ENCODE data around the gene ONECUT3. TPM values are rescaled to one million over a fixed set of nuclear protein-coding genes. Genes with fewer than 3 reads are reported as not detected.

The ONECUT3 gene
- total RNA-seq, 1 experiment from 2014 or later, result 20.0 TPM

DNA sequence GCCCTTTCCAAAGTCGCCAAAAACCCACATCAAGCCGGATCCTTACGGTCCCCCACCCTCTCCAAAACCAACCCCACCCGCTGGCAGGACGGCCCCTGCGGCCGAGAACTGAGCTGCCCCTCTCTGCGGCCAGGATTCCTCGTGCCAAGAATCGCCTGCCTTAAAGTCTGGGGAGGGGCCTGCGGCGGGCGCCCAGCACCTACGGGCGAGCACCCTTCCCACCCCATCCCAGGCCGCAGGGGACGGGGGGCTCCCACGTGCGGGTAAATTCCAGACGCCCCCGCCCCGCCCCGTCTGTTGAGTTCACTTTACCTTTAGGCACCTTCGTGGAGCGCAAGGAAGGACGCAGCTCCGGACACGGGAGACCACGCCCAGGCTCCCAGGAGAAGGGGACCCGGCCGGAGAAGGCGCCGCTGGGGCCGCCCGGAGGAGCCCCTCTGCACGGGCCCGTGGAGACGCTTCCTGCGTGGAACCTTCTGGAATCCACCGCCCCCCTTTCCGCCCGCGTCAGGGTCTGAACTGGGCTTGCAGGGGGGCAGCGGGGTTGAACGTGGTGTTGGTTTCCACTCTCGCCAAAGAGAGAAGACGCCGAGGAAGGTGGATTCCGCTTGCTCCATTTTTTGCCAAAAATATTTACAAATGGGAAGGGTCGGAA, 22.8 kb downstream of the ONECUT3 start:
- Mint-ChIP-seq H3K36me3 (ENCODE audit: insufficient read depth, unreplicated experiment) (peaks cover 58% of the 10 kb centered on the region), H3K27ac (ENCODE audit: unreplicated experiment) (no peak overlapping the region), H3K4me3 (ENCODE audit: low read depth, unreplicated experiment) (no peak overlapping the region), H3K9me3 (ENCODE audit: low read depth, unreplicated experiment) (no peaks in the 10 kb centered on the region), H3K27me3 (ENCODE audit: unreplicated experiment) (no peaks in the 10 kb centered on the region), H3K4me1 (ENCODE audit: low read depth, unreplicated experiment) (peaks cover 46% of the 10 kb centered on the region)
- DNase-seq, result no peak
- CTCF ChIA-PET, result no interaction called here
- intact Hi-C loops (cut with micrococcal nuclease; ENCODE audit: unreplicated experiment), result no loop called here
- BruUV-seq (replicated peaks), result no TSS peak
- TF ChIP-seq, protein P1, sequence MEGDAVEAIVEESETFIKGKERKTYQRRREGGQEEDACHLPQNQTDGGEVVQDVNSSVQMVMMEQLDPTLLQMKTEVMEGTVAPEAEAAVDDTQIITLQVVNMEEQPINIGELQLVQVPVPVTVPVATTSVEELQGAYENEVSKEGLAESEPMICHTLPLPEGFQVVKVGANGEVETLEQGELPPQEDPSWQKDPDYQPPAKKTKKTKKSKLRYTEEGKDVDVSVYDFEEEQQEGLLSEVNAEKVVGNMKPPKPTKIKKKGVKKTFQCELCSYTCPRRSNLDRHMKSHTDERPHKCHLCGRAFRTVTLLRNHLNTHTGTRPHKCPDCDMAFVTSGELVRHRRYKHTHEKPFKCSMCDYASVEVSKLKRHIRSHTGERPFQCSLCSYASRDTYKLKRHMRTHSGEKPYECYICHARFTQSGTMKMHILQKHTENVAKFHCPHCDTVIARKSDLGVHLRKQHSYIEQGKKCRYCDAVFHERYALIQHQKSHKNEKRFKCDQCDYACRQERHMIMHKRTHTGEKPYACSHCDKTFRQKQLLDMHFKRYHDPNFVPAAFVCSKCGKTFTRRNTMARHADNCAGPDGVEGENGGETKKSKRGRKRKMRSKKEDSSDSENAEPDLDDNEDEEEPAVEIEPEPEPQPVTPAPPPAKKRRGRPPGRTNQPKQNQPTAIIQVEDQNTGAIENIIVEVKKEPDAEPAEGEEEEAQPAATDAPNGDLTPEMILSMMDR (IDR thresholded peaks at IDR 0.05; ENCODE audit: unreplicated experiment), result no peak

DNA sequence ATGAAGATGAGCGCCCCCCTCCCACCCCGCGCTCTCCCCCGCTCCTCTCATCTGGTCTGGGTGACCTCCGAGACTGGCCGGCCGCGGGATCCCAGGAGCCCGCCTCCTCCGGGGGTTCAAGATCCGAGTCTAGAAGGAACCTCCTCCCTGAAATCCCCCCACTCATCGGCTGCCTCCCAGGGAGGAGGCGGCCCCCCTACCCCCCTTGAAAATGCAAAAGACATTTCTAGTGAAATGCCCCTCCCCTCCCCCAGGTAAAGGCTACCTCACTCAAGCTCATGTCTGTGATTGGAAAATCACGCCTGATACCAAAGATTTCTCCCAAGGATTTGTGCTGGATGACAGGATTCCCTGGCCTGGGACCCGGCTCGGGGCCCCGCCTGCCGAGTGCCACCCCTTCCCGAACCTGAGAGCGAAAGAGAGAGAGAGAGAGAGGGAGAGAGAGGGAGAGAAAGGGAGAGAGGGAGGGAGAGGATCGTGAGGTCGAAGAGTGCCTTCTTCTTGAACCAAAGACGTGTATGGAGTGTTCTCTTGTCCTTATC, 23.4 kb downstream of the ONECUT3 start:
- peaks cover 59% of the 10 kb centered on the region for H3K36me3 Mint-ChIP-seq (ENCODE audit: insufficient read depth, unreplicated experiment)
- TF ChIP-seq, protein P1 (IDR thresholded peaks at IDR 0.05; ENCODE audit: unreplicated experiment), result no peak
- H3K9me3 Mint-ChIP-seq (ENCODE audit: low read depth, unreplicated experiment), result no peaks in the 10 kb centered on the region
- peaks cover 46% of the 10 kb centered on the region for H3K4me1 Mint-ChIP-seq (ENCODE audit: low read depth, unreplicated experiment)
- intact Hi-C loops (cut with micrococcal nuclease; ENCODE audit: unreplicated experiment), result no loop called here
- no peaks in the 10 kb centered on the region for H3K27me3 Mint-ChIP-seq (ENCODE audit: unreplicated experiment)
- CTCF ChIA-PET, result no interaction called here
- no peak overlapping the region for H3K27ac Mint-ChIP-seq (ENCODE audit: unreplicated experiment)
- DNase-seq, result no peak
- H3K4me3 Mint-ChIP-seq (ENCODE audit: low read depth, unreplicated experiment), result no peak overlapping the region
- no TSS peak for BruUV-seq (replicated peaks)

DNA sequence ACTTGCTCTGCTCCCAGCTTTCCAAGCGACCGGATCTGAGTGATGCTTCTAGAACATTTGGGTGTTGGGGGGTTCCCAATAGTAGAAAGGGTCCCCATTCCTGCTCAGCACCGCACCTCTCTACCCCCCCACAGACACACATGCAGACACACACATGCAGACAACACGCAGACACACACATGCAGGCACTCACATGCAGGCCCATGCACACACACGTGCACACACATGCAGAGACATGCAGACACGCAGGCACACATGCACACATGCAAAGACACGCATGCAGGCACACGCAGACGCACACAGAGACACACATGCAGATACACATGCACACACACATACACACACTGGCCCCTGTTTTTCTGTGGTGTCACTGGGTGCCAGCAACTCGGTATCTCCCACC, 23.8 kb downstream of the ONECUT3 start:
- TF ChIP-seq, protein P1 (IDR thresholded peaks at IDR 0.05; ENCODE audit: unreplicated experiment), result no peak
- TSS peak; percentile 32 for BruUV-seq (replicated peaks)
- Mint-ChIP-seq H3K4me1 (ENCODE audit: low read depth, unreplicated experiment) (peaks cover 45% of the 10 kb centered on the region), H3K9me3 (ENCODE audit: low read depth, unreplicated experiment) (no peaks in the 10 kb centered on the region), H3K4me3 (ENCODE audit: low read depth, unreplicated experiment) (no peak overlapping the region), H3K27me3 (ENCODE audit: unreplicated experiment) (no peaks in the 10 kb centered on the region), H3K27ac (ENCODE audit: unreplicated experiment) (no peak overlapping the region), H3K36me3 (ENCODE audit: insufficient read depth, unreplicated experiment) (peaks cover 59% of the 10 kb centered on the region)
- CTCF ChIA-PET, result no interaction called here
- no peak for DNase-seq
- intact Hi-C loops (cut with micrococcal nuclease; ENCODE audit: unreplicated experiment), result no loop called here

- TF ChIP-seq, protein P1 (IDR thresholded peaks at IDR 0.05; ENCODE audit: unreplicated experiment), result no peak
- intact Hi-C loops (cut with micrococcal nuclease; ENCODE audit: unreplicated experiment), result no loop called here
- no peaks in the 10 kb centered on the region for H3K9me3 Mint-ChIP-seq (ENCODE audit: low read depth, unreplicated experiment)
- DNase-seq, result no peak
- no TSS peak for BruUV-seq (replicated peaks)
- peaks cover 22% of the 10 kb centered on the region for H3K4me1 Mint-ChIP-seq (ENCODE audit: low read depth, unreplicated experiment)
- CTCF ChIA-PET, result interaction anchor here (2.1 kb wide), 1 partner anchor 108 kb away, joined by 19 read pairs; no protein-coding TSS in a partner anchor
- peak overlapping the region; percentile 52 for H3K27ac Mint-ChIP-seq (ENCODE audit: unreplicated experiment)
- no peaks in the 10 kb centered on the region for H3K27me3 Mint-ChIP-seq (ENCODE audit: unreplicated experiment)
- H3K36me3 Mint-ChIP-seq (ENCODE audit: insufficient read depth, unreplicated experiment), result peaks cover 41% of the 10 kb centered on the region
- H3K4me3 Mint-ChIP-seq (ENCODE audit: low read depth, unreplicated experiment), result peak overlapping the region; percentile 28
Measured at GRCh38 chr19:1779574-1779973, 26.3 kb downstream of the ONECUT3 start.

All from Calu3 (cell line).